ENCODE results near the gene RNASE3. TPM values are rescaled to one million over a fixed set of nuclear protein-coding genes. Genes with fewer than 3 reads are reported as not detected.
"Not testable (repeated sequence)": the region's sequence is repeated elsewhere in the genome, so short reads cannot be mapped to it uniquely, and the experiment has no call there.

RNASE3 gene
- total RNA-seq, 1 donor from 2014 or later = not detected

GRCh38 chr14:20910822-20911221 is 19.6 kb downstream of the RNASE3 start:
- DNase-seq (ENCODE audit: low spot score); ATAC-seq: not testable (repeated sequence)

GRCh38 chr14:20919038-20919756 is 28.0 kb downstream of the RNASE3 start:
- not testable (repeated sequence) for DNase-seq (ENCODE audit: low spot score)
- peak; percentile 54 for ATAC-seq

GRCh38 chr14:20923766-20924297 is 32.6 kb downstream of the RNASE3 start:
- DNase-seq (ENCODE audit: low spot score); ATAC-seq: not testable (repeated sequence)

- ATAC-seq (no peak), DNase-seq (ENCODE audit: low spot score) (no peak)
Measured at GRCh38 chr14:20934148-20934762, 43.1 kb downstream of the RNASE3 start.

- ATAC-seq = no peak
- no peak for DNase-seq (ENCODE audit: low spot score)
Measured at GRCh38 chr14:20935303-20935984, 44.3 kb downstream of the RNASE3 start.

Other genes starting within 250 kb of the RNASE3 start
- gene OR6S1, start 249.7 kb upstream of the RNASE3 start, total RNA-seq = not detected
- gene RNASE4, start 206.8 kb upstream of the RNASE3 start, total RNA-seq = 152 TPM
- gene ANG, start 202.6 kb upstream of the RNASE3 start, total RNA-seq = 685 TPM
- not detected for gene EDDM3A, start 145.5 kb upstream of the RNASE3 start, total RNA-seq
- not detected for gene EDDM3B, start 123.0 kb upstream of the RNASE3 start, total RNA-seq
- 1.6 TPM for gene RNASE6, start 110.1 kb upstream of the RNASE3 start, total RNA-seq
- 21.4 TPM for gene RNASE1, start 88.5 kb upstream of the RNASE3 start, total RNA-seq
- gene RNASE2, start 64.1 kb downstream of the RNASE3 start, total RNA-seq = 0.33 TPM
- gene METTL17, start 98.6 kb downstream of the RNASE3 start, total RNA-seq = 33.1 TPM
- gene SLC39A2, start 107.9 kb downstream of the RNASE3 start, total RNA-seq = not detected
- gene NDRG2, start 133.7 kb downstream of the RNASE3 start, total RNA-seq = 165 TPM
- 4.6 TPM for gene TPPP2, start 138.8 kb downstream of the RNASE3 start, total RNA-seq
- 0.10 TPM for gene RNASE13, start 143.4 kb downstream of the RNASE3 start, total RNA-seq
- gene RNASE7, start 151.0 kb downstream of the RNASE3 start, total RNA-seq = 0.13 TPM
- not detected for gene RNASE8, start 166.4 kb downstream of the RNASE3 start, total RNA-seq
- gene ARHGEF40, start 178.9 kb downstream of the RNASE3 start, total RNA-seq = 41.9 TPM
- 8.0 TPM for gene ZNF219, start 207.3 kb downstream of the RNASE3 start, total RNA-seq
- gene TMEM253, start 209.7 kb downstream of the RNASE3 start, total RNA-seq = 0.15 TPM

Data from left lobe of liver (tissue), 2 donors.